ENCODE measurements around the gene C11orf24.

DNA sequence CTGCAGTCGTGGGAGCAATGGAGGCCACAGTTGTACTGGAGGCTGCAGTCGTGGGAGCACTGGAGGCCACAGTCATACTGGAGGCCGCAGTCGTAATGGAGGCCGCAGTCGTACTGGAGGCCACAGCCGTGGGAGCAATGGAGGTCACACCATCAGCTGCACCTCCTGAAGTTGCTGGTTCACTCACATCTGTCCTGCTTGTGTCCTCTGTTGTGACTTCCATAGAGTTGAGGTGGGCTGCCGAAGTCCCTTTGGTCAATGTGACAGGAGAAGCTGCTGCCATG, 9.3 kb downstream of the C11orf24 start:
- no peak for TF ChIP-seq EZH2 (optimal IDR thresholded peaks at IDR 0.05; ENCODE audit: low read depth, low read length)
- TF ChIP-seq, protein P1, sequence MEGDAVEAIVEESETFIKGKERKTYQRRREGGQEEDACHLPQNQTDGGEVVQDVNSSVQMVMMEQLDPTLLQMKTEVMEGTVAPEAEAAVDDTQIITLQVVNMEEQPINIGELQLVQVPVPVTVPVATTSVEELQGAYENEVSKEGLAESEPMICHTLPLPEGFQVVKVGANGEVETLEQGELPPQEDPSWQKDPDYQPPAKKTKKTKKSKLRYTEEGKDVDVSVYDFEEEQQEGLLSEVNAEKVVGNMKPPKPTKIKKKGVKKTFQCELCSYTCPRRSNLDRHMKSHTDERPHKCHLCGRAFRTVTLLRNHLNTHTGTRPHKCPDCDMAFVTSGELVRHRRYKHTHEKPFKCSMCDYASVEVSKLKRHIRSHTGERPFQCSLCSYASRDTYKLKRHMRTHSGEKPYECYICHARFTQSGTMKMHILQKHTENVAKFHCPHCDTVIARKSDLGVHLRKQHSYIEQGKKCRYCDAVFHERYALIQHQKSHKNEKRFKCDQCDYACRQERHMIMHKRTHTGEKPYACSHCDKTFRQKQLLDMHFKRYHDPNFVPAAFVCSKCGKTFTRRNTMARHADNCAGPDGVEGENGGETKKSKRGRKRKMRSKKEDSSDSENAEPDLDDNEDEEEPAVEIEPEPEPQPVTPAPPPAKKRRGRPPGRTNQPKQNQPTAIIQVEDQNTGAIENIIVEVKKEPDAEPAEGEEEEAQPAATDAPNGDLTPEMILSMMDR (IDR thresholded peaks at IDR 0.05; ENCODE audit: low read length) = no peak
- no peak for TF ChIP-seq EZH2phosphoT487 (IDR thresholded peaks at IDR 0.05; ENCODE audit: low read length)
